Neuronal stem cell (in vitro differentiated cells): ENCODE results near the gene STX4.

Experiments
- DNase-seq: peaks from one replicate; pipeline ENCODE4 v3.0.0-alpha.2; 2013; ENCODE audit warnings: low spot score
- H2AFZ ChIP-seq: one replicate; pipeline ENCODE4 v1.6.1; 2013; ENCODE audit warnings: mild to moderate bottlenecking, low read length, inconsistent platforms
- H2AK5ac ChIP-seq: 2 replicates; pipeline ENCODE4 v1.6.1; 2013; ENCODE audit warnings: low read depth, mild to moderate bottlenecking, inconsistent platforms, low read length, moderate library complexity, mixed read lengths
- H2BK120ac ChIP-seq: 2 replicates; pipeline ENCODE4 v1.6.1; 2013; ENCODE audit warnings: low read depth, mild to moderate bottlenecking, inconsistent platforms, low read length, moderate library complexity, mixed read lengths
- H2BK12ac ChIP-seq: one replicate; pipeline ENCODE4 v1.6.1; 2013; ENCODE audit warnings: low read length, inconsistent platforms
- H2BK15ac ChIP-seq: 2 replicates; pipeline ENCODE4 v1.6.1; 2013; ENCODE audit warnings: mild to moderate bottlenecking, low read length, inconsistent platforms, mixed read lengths
- H2BK5ac ChIP-seq: one replicate; pipeline ENCODE4 v1.6.1; 2013; ENCODE audit warnings: inconsistent platforms, mild to moderate bottlenecking, low read length, moderate library complexity
- H3K14ac ChIP-seq: one replicate; pipeline ENCODE4 v1.6.1; 2013; ENCODE audit warnings: low read length, inconsistent platforms
- H3K18ac ChIP-seq: 2 replicates; pipeline ENCODE4 v1.6.1; 2013; ENCODE audit warnings: low read length, inconsistent platforms
- H3K23ac ChIP-seq: 2 replicates; pipeline ENCODE4 v1.6.1; 2013; ENCODE audit warnings: low read depth, mild to moderate bottlenecking, mixed read lengths, low read length, inconsistent platforms; ENCODE audit not compliant: poor library complexity
- H3K27ac ChIP-seq: replicated peaks from 3 replicates; pipeline ENCODE4 v1.5.1; 2013; ENCODE audit warnings: low read length, inconsistent platforms
- H3K27me3 ChIP-seq, 3 experiments: 2 replicates each; pipeline ENCODE4 v1.6.1; 2013; ENCODE audit warnings: low read length in 3 of 3, mild to moderate bottlenecking in 2 of 3, inconsistent platforms in 1 of 3, low read depth in 1 of 3, mixed read lengths in 1 of 3, moderate library complexity in 1 of 3; ENCODE audit not compliant: control insufficient read depth in 3 of 3, insufficient read depth in 3 of 3
- H3K36me3 ChIP-seq, 2 donors: replicated peaks in 1 of 2; 2 replicates each; pipeline ENCODE4 v1.6.1; 2013; ENCODE audit warnings: low read length in 2 of 2; ENCODE audit not compliant: control insufficient read depth in 2 of 2, insufficient read depth in 2 of 2
- H3K4ac ChIP-seq: 2 replicates; pipeline ENCODE4 v1.6.1; 2013; ENCODE audit warnings: inconsistent platforms, mild to moderate bottlenecking, low read length, moderate library complexity
- H3K4me1 ChIP-seq, 2 donors: 1 replicate in 1 of 2; 2 replicates in 1 of 2; pipeline ENCODE4 v1.6.1; 2013; ENCODE audit warnings: low read length in 2 of 2, low read depth in 1 of 2; ENCODE audit not compliant: control insufficient read depth in 2 of 2, insufficient read depth in 1 of 2
- H3K4me2 ChIP-seq: one replicate; pipeline ENCODE4 v1.6.1; 2013; ENCODE audit warnings: mild to moderate bottlenecking, low read length, inconsistent platforms; ENCODE audit not compliant: insufficient read depth, poor library complexity, severe bottlenecking
- H3K4me3 ChIP-seq, 2 donors: 2 replicates each; pipeline ENCODE4 v1.5.1; 2013; ENCODE audit warnings: low read length in 2 of 2, mild to moderate bottlenecking in 2 of 2, inconsistent platforms in 1 of 2, moderate library complexity in 1 of 2
- H3K79me1 ChIP-seq: one replicate; pipeline ENCODE4 v1.6.1; 2013; ENCODE audit warnings: low read depth, mild to moderate bottlenecking, inconsistent platforms, low read length, moderate library complexity
- H3K9ac ChIP-seq: one replicate; pipeline ENCODE4 v1.6.1; 2013; ENCODE audit warnings: mild to moderate bottlenecking, low read depth, low read length, inconsistent platforms; ENCODE audit not compliant: poor library complexity
- H3K9me3 ChIP-seq, 2 donors: replicated peaks in 1 of 2; 2 replicates each; pipeline versions ENCODE3 to v1.6.1; 2013; ENCODE audit warnings: low read length in 2 of 2, mild to moderate bottlenecking in 2 of 2, inconsistent platforms in 1 of 2, low read depth in 1 of 2, mixed read lengths in 1 of 2, moderate library complexity in 1 of 2; ENCODE audit not compliant: control insufficient read depth in 2 of 2, insufficient read depth in 1 of 2
- H4K8ac ChIP-seq: one replicate; pipeline ENCODE4 v1.6.1; 2013; ENCODE audit warnings: low read depth, mild to moderate bottlenecking, inconsistent platforms, low read length, moderate library complexity
- H4K91ac ChIP-seq: one replicate; pipeline ENCODE4 v1.6.1; 2013; ENCODE audit warnings: low read length, low read depth, mild to moderate bottlenecking, inconsistent platforms; ENCODE audit not compliant: poor library complexity
- WGBS, 2 donors: extraction: QIAGEN DNeasy Blood & Tissue Kit; methylation state at CpG; one replicate each; pipeline ENCODE4 v1.1.7; 2013; ENCODE audit warnings: missing lambda C conversion rate in 2 of 2, mixed read lengths in 1 of 2; ENCODE audit not compliant: insufficient read length in 2 of 2, insufficient replicate concordance in 1 of 2; ENCODE audit errors: extremely low coverage in 2 of 2; 5-methylcytosine and 5-hydroxymethylcytosine counted together

Gene STX4

DNA sequence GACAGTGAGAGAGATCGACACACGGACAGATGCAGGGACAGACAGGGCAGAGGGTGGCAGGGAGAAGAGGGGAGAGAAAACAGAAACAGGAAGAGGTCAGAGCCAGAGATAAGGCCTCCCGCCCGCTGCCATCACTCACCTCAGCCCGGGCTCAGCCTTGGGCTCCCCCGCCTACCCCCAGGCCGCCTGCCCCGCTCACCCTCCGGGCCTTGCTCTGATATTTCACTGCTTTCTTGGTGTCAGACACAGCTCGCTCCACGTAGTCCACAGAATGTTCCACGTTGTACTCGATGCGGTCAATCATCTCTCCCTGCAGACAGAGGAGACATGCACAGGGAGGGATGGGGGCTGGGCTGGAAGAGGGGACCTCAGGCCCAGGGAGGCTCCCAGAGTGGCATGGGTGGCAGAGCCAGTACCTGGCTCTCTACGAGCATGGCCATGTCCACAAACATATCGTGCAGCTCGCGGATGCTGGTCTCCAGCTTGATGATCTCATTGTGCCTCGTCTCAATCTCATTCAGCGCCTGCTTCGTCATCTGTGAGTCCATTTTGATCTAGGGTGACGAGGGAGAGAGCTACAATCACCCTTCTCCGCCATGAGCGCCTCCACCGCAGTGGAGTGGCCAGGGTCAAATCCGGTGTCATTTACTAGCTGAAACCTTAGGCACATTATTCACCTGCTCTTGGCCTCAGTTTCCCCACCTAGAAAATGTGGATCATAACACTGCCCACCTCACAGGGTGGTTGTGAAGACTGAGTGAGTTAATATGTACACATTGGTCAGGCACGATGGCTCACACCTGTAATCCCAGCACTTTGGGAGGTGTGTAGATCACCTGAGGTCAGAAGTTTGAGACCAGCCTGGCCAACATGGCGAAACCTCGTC lies 40.2 kb upstream of the STX4 start:
- Histone ChIP-seq H3K27me3 (peaks cover 0 to 16% (median 0%) of the 10 kb centered on the region in 3 experiments), H4K91ac (no peak overlapping the region), H3K27ac (no peak overlapping the region), H2BK12ac (no peak overlapping the region), H3K14ac (no peak overlapping the region), H2BK15ac (no peak overlapping the region), H2BK5ac (peak overlapping the region; percentile 24), H4K8ac (no peak overlapping the region), H3K4ac (no peak overlapping the region), H2AK5ac (no peak overlapping the region), H3K23ac (peak overlapping the region; percentile 1), H3K4me1 (peaks cover 0 to 11% of the 10 kb centered on the region in 2 donors), H3K4me3 (no peak overlapping the region), H3K9me3 (no peaks in the 10 kb centered on the region), H3K4me2 (no peak overlapping the region), H3K36me3 (peaks cover 0 to 6% of the 10 kb centered on the region in 2 donors), H3K18ac (no peak overlapping the region), H2BK120ac (no peak overlapping the region), H3K79me1 (no peaks in the 10 kb centered on the region), H2AFZ (no peak overlapping the region), H3K9ac (no peak overlapping the region)
- no peak for DNase-seq
- no CpG with 5 or more reads among the region's 29 CpGs for WGBS, 2 donors

DNA sequence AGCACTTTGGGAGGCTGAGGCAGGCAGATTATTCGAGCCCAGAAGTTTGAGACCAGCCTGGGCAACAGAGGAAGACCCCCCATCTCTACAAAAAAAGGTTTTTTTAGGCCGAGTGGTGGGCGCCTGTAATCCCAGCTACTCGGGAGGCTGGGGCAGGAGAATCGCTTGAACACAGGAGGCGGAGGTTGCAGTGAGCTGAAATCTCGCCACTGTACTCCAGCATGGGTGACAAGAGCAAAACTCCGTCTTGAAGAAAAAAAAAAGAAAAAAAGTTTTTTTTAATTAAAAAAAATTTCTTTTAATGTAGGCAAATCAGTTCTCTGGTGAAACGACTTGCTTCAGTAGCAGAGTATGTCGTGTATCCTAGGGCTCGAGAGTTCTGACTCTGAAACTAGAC lies 37.4 kb upstream of the STX4 start:
- Histone ChIP-seq H3K9ac (no peak overlapping the region), H2AFZ (no peak overlapping the region), H3K4me1 (peaks cover 0 to 11% of the 10 kb centered on the region in 2 donors), H3K23ac (no peak overlapping the region), H3K79me1 (no peaks in the 10 kb centered on the region), H2BK120ac (no peak overlapping the region), H3K36me3 (peaks cover 3 to 6% of the 10 kb centered on the region in 2 donors), H3K9me3 (no peaks in the 10 kb centered on the region), H3K4ac (no peak overlapping the region), H3K27me3 (peaks cover 0 to 16% (median 0%) of the 10 kb centered on the region in 3 experiments), H3K27ac (no peak overlapping the region), H2BK15ac (no peak overlapping the region), H3K4me2 (no peak overlapping the region), H4K8ac (no peak overlapping the region), H2AK5ac (no peak overlapping the region), H3K18ac (no peak overlapping the region), H2BK12ac (no peak overlapping the region), H3K4me3 (no peak overlapping the region), H4K91ac (no peak overlapping the region), H2BK5ac (no peak overlapping the region), H3K14ac (no peak overlapping the region)
- WGBS, 2 donors, result no CpG with 5 or more reads among the region's 11 CpGs
- no peak for DNase-seq

DNA sequence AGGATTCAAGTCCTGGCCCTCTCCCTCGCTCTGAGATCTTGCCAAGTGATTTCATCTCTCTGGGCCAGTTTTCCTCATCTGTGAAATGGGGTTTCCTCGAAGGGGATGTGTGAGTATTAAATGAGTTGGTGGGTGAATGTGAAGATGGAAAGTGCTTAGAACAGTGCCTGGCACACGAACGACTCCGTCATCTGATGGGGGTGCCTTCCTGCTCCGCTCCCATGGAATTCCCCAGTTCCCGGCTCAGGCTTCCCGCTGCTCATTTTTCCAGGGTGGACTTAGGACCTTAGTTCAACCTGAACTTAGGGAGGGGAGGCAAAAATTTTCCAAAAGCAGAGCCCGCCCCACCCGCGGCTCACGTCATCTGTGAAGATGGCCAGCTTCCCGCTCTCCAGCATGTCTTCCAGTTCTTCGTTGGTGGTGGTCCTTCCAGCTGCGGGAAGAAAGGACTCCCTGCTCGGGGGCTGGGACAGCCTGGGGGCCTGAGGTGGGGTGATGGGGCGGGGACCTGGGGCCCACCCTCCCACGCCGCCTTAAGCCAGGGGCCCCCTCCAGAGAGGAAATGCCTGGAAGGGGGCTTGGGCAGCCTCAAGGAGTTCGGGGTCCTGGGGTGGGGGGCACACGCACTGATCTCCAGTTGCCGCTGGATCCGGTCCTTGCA lies 36.9 kb upstream of the STX4 start:
- no peak overlapping the region for H4K8ac ChIP-seq

More for the DNA sequence above, 36.9 kb upstream of the STX4 start:
- Histone ChIP-seq H3K79me1 (no peaks in the 10 kb centered on the region), H2BK15ac (peak overlapping the region; percentile 30), H3K27me3 (peaks cover 0 to 16% (median 0%) of the 10 kb centered on the region in 3 experiments), H3K4me2 (peak overlapping the region; percentile 98), H2AK5ac (peak overlapping the region; percentile 67), H2BK12ac (no peak overlapping the region), H3K23ac (peak overlapping the region; percentile 53), H3K27ac (no peak overlapping the region), H3K4me3 (peak overlapping the region in 1 of 2 donors; percentile 72), H3K18ac (peak overlapping the region; percentile 32), H4K91ac (no peak overlapping the region), H3K4me1 (peaks cover 0 to 11% of the 10 kb centered on the region in 2 donors), H2AFZ (no peak overlapping the region), H3K9me3 (no peaks in the 10 kb centered on the region), H3K14ac (peak overlapping the region; percentile 98), H3K36me3 (peaks cover 2 to 5% of the 10 kb centered on the region in 2 donors), H3K4ac (no peak overlapping the region), H2BK120ac (no peak overlapping the region), H3K9ac (peak overlapping the region; percentile 78), H2BK5ac (no peak overlapping the region)
- DNase-seq, result no peak
- no CpG with 5 or more reads among the region's 23 CpGs for WGBS, 2 donors
